Stimulated activated CD4-positive, alpha-beta T cell treated with anti-CD3 and anti-CD28 coated beads, Interleukin-12 subunit alpha, Interleukin-12 subunit beta, amount 100 ng/mL, for 48 hours (primary cell): Measurements from ENCODE around the gene MYH9.
A peak's percentile ranks its signal among the peaks of the same experiment; 100 is the strongest.
"Not testable (repeated sequence)": the region's sequence is repeated elsewhere in the genome, so short reads cannot be mapped to it uniquely, and the experiment has no call there.

Experiments
- DNase-seq, 3 donors: peaks; one replicate each; pipeline ENCODE4 v3.0.0-alpha.2; 2020; ENCODE audit warnings: low read depth in 2 of 3, low spot score in 1 of 3

The MYH9 gene

DNA sequence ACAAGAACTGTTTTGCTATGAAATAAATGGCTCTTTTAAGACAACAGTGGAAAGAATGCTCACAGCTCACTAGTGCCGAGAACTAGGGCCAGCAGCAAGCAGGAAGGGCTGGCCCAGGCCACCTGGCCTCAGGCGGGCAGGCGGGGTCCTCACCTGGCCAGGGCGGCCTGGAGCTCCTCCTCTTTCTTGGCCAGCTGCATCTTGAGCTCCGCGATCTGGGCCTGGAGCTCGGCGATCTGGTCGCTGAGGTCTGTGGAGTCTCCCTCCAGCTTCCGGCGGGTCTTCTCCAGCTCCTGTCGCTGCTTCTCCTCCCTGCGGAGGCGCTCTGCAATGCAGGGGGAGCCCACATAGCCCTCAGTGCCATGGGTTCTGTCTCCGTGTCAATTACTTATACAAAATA is 91.1 kb downstream of the MYH9 start:
- DNase-seq: no peak

DNA sequence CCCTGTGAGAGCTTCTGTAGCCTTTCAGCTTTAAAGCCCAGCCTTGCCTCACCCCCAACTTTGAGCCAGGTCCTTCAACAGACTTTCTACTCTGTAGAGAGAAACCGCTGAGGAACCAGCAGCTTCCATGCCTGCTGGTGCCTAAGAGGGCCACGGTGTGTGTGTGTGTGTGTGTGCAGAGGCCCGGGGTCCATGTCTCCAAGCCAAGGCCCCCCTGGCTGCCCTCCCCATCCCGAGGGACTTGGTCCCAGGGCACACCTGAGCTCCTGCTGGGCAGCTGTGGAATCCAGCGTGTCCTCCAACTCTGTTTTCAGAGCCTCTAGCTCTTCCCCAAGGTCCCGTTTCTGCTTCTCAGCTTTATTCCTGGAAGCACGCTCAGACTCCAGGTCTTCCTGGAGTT is 92.5 kb downstream of the MYH9 start:
- DNase-seq: no peak

DNA sequence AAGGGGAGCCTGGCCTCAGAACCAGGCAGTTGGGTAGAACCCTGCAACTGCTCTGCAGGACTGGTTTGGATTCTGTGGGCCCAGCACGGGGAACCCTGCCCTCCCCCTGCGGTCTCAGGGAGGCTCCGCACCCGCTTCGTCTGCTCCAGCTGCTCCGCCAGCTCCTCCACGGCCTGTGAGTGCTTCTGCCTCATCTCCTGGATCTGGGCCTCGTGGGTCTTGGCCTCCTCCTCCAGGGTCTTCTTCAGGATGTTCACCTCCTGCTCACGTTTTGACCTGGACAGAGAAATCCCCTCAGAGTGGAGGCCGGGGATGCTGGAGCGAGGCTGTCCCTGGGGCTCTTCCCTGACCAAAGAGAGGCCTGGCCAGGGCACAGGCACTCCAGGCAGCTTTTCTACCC is 93.0 kb downstream of the MYH9 start:
- no peak for DNase-seq

DNA sequence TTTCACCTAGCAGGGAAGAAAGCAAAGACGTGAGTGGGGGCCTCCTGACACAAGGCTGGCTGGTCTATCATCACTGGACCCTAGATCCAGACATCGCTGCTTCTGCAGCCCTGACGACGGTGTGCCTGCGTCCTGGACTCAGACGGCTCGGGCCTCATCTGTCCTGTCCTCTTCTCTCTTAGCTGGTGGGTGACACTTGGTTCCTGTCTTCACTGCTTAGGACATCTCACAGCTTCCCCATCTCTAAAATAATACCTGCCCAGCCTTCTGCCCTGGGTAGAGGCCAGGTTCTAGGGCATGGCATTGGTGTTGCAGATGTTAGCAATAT is 93.5 kb downstream of the MYH9 start:
- DNase-seq: no peak

DNA sequence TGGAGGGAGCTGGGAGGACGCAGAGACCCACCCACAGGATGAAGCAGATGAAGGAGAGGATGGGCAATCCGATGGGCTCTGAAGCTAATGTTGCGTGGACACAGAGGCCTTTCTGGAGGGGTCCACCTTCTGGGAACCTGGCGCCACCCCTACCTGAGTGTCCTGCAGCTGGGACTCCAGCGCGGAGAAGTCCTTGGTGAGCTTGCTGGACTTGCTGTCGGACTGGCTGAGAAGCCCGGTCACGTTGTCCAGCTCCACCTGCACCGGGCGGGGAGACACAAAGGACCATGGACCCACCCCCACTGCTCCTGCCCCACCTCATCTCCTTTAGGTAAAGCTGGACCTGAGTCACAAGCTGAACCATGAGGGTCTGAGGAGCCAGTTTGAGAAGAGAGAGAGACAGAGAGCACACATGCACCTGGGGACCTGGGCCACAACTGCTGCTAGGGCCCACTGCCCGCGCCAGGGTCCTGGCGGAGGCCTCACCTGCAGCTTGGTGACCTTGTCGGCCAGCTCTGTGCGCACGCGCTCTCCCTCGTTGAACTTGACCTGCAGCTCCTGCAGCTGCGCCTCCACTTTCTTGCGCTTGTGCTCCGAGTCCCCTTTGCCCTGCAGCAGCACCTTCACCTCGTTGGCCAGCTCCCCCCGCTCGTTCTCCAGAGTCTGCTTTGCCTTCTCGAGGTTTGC is 94.0 kb downstream of the MYH9 start:
- no peak for DNase-seq

DNA sequence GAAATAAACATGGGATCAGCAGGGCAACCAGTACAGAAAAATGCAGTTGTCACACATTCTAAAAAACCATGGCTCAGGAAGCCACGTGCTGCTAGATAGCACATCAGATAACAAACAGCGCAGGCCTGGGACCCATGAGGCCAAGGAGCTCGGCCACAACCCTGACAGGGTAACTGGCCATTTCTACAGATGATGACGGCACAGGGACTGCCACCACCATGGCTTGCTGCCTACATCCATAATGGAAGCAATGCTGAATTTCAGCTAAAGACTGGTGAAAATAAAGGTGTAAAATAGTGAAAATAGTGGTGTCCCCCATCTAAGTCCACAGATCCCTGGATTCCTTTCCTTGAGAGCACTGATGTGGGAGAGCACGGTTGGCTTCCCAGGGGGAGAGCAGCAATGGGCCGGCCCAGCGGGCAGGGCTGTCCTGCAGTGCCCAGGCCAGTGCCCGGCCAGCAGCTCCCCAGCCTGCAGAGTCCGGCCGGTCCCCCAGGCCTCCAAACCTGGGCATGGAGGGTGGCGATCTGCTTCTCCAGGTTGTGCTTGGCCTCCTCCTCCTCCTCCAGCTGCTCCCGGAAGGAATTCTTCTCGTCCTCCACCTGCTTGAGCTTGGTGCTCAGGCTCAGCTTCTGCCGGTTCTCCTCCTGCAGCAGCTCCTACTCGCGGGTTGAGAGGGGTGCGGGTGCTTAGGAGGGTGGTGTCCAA is 94.8 kb downstream of the MYH9 start:
- DNase-seq: no peak

DNA sequence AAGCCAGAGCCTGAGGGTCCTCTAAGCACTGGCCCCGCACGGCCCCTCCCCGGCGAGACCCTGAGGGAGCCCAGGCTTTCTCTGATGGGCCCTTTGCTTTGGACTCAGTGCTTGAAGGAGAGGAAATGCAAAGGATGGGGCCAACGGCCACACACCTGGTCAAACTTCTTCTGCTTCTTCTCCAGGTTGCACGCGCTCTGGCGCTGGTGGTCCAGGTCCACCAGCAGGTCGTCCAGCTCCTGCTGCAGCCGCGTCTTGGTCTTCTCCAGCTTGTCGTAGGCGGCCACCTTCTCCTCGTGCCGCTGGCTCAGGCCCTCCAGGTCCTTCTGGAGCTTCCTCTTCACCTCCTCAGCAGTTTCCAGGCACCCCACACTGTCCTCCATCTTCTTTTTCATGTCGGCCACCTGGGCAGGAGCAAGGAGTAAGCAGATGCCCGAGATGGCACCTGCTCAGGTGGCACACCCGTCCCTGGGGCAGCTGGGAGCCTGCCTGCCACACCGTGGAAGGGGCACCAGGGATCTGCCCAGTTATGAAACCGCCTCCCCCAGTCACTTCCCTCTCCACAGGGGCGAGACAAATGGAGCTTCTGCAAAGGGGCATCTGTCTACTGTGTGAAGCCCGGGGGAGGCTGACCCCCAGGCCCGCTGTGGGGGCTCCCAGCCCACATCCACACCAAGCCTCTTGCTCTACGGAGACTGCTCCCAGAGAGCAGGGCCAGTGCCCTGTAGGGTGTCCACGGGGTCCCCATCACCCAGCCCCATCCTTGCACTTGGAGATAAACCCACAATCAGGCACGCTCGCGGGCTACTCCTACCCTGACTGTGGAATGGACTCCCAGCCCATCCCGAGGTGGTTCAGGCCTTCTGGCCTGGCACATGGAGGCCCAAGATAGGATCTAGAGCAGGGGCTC is 95.7 kb downstream of the MYH9 start:
- no peak for DNase-seq

DNA sequence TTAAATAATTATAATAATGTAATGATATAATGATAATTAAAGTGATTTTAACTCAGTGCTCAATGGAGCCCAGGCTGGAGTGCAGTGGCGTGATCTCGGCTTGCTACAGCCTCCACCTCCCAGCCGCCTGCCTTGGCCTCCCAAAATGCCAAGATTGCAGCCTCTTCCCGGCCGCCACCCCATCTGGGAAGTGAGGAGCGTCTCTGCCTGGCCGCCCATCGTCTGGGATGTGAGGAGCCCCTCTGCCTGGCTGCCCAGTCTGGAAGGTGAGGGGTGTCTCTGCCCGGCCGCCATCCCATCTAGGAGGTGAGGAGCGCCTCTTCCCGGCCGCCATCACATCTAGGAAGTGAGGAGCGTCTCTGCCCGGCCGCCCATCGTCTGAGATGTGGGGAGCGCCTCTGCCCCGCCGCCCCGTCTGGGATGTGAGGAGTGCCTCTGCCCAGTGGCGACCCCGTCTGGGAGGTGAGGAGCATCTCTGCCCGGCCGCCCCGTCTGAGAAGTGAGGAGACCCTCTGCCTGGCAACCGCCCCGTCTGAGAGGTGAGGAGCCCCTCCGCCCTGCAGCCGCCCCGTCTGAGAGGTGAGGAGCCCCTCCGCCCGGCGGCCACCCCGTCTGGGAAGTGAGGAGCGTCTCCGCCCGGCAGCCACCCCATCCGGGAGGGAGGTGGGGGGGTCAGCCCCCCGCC is 97.2 kb downstream of the MYH9 start:
- not testable (repeated sequence) for DNase-seq

DNA sequence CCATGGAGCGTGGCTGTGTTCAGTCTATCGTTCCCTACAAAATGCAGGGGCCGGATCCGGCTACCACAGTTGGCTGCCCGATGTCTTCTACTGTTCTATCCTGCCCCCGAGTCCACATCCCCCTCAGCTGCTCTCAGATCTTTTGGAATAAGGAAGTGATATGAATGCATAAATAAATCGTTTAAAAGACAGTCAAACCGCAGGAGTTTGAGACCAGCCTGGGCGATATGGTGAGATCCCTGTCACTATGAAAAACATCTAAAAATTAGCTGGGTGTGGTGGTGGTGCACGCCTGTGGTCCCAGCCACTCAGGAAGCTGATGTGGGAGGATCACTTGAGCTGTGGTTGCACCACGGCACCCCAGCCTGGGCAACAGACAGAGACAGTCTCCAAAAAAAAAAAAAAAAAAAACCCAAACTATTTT is 97.8 kb downstream of the MYH9 start:
- DNase-seq: not testable (repeated sequence)

DNA sequence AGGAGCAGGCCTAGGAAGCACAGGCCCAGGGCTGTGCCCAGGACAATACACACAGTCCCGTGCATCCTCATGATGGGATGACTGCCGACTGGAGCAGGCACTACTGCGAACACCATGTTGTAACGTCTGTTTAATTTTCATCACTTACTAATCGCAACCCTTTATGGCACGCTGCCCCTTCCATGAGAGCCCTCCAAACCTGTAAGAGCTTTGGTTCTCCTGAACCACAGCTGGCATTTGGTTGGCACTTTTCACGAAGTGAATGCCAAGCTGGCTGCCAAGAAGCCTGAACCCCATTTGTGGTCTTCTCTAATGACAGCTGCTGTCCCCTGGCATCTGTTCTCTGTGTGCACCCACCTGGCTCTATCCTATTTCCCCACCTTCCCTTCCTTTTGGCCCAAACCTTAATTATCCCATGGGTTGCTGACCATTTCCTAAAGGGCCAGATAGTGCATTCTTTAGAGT is 98.3 kb downstream of the MYH9 start:
- DNase-seq: no peak

DNA sequence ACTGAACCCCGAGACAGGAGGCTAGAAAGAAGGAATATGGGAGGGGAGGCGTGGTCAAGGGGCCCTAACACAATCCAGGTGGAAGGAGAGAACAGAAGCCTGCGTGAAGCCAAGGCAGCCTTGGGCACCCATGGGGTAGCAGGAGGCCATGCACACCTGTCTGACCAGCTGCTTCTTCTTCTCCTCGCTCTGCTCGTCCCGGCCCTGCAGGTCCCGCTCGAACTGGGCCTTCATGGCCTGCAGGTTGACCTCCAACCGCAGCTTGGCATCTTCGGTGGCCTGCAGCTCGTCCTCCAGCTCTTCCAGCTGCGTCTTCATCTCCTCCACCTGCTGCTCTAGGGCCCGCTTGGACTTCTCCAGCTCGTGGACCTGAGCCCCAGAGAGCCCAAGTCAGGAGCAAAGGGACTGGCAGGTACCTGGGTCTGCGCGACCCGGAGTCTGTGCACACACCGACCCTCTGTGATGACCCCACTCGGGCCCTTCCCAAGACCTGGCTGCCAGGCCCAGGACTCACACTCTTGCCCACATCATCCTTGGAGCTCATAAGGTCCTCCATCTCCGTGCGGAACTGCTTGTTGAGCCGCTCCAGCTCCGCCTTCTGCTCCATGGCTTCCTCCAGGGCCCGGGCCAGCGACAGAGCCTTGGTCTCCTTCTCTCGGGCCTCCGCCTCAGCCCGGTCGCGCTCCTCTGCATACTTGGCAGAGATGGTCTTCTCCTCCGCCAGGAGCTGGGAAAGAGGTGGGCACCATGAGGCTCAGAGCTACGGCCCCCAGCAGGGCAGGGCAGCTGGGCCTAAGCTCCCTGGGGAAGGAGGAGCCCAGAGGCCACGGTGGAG is 99.0 kb downstream of the MYH9 start:
- no peak for DNase-seq

DNA sequence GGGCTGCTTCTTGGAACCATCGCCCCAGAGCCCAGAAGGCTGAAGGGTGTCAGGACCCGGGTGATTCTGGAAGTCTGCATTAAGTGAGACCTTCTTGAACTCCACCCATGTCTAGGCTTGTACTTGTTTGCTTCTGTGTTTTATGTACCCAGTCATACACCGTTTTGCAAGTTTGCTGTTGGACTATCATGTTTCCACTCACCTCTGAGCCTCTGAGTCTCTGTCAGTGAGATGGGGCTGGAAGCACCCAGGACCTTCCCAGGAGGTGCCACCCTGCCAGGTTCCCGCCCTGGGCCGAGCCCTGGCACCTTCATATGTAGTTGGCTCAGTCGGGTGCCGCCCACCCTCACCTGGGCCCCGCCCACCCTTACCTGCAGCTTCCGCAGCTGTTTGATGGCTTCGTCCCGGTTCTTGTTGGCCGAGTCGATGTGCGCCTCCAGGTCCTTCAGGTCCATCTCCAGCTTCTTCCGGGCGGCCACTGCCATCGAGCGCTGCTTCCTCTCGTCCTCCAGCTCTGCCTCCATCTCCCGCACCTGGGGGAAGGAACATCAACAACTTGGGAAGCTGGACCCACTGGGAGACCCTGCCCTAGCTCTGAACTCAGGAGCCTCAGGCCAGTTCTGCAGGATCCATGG is 99.8 kb downstream of the MYH9 start:
- DNase-seq: no peak

DNA sequence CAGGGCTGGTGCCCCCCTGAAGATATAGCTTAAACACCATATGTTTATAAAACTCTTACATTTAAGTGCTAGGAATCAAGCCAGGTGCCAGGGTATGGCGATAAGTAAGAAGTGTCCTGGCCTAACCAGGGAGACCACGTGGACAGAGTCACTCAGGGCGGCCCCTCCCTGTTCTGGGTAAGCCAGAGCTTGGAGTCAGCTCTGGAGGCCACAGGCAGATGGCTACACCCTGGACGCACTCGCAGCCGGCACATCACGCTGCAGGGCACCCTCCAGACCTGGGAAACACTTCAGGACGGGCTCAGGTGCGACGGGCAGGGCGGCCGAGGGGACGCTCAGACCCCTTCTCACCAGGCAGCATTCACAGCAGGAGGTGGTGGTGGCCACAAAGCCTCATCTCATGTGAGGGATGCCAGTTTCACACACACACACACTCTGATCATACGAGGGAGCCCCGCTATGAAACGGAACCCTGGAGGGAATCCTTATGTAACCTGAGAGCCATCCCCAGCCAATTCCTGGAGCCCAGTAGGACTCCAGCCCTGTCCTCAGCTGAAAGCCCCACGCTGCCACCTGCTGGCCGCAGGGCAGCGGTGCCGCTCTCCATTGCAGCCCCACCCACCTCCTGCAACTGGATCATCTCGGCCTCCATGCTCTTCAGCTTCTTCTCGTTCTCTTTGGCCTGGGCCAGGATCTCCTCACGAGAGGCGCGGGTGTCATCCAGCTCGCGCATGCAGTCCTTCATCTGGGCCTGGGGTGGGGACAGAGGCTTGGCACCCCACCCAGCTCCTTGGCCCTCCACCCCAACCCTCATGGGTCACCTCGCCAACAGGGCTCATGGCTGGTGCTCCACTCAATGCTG is 101.4 kb downstream of the MYH9 start:
- peak; percentile 48 to 66 (median 58) for DNase-seq

DNA sequence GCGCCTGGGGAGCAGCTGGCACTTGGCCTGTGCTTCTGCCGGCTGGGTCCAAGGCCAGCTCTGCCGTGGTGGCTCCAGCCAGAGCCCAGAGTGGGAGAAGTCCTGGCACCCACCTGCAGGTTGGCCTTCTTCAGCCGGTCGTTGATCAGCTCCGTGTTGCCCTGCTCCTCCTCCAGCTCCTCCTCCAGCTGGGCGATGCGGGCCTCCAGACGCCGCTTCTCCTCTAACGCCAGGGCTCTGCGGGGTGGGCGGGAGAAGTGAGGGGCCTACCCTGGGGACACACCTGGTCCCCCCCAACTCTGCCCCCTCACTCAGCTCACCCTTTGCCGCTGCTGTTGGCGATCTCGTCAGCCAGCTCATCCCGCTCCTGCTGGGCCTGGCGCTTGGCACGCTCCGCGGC is 102.2 kb downstream of the MYH9 start:
- DNase-seq: no peak

DNA sequence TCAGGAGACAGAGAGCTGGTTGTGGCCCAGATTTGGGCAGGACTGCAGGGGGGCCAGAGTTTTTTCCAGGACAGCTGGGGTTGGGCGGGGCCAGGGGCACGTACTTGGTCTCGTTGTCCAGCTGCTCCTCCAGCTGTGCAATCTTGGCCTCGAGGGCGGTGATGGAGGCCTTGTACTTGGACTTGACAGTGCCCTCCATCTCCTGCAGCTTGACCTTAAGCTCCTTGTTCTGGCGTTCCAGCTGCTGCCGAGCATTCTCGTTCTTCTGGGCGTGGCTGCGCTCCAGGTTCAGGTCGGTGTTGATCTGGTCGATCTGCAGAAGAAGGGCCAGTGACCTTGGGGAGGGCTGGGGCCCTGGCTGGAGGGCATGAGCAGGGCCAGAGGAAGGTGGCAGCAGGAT is 102.8 kb downstream of the MYH9 start:
- DNase-seq: no peak

DNA sequence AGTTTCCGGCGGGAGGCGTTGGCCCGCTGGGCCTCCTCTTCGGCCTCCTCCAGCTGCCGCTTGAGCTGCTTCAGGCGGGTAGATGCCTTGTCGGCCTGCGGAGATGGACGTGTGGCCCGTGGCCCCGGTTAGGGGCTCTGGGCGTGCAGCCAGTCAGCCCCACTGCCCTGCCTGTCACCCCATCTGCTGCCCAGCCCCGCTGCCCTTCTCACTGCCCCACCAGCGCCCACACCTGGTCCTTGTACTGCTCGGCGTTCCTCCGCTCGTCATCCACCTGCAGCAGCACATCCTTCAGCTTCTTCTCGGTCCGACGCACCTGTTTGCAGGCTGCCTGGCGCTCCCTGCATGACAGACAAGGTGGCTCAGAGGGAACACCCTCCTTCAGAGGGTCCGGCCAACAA is 103.6 kb downstream of the MYH9 start:
- no peak for DNase-seq

DNA sequence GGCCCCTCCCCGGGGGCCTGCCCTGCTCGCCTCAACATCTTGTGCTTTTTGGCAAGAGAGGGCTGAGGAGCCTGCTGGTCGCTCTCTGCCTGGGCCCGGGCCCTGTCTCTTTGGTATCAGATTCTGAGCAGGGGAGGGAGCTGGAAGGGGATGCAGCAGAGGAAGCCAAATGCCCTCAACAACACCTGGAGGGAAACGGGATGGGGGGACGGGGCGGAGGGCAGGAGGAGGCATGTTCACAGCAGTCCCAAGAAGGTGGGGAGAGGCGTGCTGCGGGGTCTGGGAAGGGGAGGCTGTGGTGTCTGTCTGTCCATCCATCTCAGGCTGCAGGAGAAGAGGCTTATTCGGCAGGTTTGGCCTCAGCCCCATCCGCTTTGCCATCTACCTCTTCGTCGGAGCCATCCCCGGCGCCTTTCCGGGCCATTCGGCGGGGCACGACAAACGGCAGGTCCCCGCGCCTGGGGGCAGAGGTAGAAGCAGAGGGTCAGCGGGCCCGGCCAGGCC is 105.4 kb downstream of the MYH9 start:
- no peak for DNase-seq

DNA sequence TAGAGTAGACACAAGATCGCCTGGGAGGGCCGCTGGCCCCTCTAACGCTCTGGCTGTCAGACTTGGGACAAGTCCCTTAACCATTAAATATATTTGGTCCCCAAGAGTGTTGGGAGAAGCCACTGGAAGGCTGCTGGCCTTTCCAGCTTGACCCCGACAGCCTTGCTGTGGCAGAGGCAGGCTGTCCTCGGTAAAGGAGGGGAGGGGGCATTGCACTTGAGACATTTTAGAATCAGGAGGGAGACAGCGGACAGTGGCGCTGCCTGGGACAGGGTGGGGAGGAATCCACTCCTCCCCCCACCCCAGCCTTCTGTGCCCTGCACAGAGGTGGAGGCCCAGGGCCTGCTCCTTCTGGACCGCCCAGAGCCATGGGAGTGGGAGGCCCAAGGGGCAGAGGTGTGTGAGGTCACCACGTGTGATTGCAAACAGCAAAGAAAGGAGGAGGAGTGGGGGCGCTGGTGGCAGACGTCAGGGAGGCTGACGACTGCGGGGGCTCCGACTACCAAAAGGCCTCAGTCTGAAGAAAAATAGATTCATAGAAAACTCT is 105.9 kb downstream of the MYH9 start:
- DNase-seq: no peak

DNA sequence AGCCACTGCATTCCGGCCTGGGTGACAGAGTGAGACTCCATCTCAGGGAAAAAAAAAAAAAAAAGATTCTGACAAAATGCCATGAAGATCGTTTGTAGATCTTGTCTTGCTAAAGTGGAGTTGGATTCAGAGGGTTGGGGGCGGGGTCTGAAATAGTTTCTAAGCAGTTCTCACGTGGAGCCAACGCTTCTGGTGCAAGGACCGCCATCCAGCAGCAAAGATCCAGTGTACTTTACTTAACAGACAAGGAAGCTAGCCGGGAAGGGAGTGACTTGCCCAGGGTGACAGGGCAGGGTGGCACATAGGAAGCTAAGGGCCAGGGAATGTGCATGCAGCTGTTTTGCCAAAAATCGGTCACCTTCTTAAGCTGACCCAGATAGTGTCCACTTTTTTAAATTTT is 107.4 kb downstream of the MYH9 start:
- DNase-seq: no peak
